ENCODE results near the gene OR4C5.
"Not testable (repeated sequence)": the region's sequence is repeated elsewhere in the genome, so short reads cannot be mapped to it uniquely, and the experiment has no call there.

OR4C5 gene

DNA sequence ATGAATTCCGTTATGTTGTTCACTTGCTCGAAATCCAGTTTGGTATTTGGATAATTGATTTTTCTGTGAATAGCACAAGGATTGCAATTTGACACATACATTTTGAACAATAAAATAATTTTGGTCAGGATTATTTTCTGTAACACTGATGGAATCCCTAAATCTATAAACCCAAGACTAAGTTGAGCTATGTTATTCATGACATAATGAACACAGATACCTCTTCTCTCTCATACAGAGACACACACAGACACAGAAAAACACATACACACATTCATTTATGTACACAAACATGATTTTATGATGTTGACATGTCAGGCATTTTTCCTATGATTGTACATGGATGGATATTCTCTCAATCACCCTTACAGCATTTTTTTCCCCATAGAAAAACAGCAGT is at the start of gene OR4C5:
TSS of gene OR4C5 (minus strand) at position 101 of the 400 bp plus-strand sequence. CDS start at position 101, 0 bp downstream.
- no peak for FAIRE-seq

DNA sequence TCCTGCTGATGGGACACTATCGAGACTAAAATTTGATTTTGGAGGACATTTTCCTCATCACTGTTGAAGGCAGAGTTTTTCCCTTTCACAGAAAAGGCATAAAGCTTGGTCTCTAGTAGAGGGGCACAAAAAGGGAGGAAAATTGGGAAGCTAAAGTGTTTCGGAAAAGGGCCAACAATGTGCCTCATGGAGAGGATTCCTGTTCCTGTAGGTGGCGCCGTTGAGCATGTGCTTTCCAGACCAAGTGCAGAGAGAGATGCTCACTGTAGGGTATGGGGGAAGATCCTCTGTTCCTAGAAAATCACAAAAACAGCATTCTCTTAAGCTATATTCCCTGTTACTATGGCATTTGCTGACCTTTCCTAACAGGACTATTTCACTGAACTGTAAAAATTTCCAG is 18.4 kb upstream of the OR4C5 start:
- FAIRE-seq = no peak

DNA sequence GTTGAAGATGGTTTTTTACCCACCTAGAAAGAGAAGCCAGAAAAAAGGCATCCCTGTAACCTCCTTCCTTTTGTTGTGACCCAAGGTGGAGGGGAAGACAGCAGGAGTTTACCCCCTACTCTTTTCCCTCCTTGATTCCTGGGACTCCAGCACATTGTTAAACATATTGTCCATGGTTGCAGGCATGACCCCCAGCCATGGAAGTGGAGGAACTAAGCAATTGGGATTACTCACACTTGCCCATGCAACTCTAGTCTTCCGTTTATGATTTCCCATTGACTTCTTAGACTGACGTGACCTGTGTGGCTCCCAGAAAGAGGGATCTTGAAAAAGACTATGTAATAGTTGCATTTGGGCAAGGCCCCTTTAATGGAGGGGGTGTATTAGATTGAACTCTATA is 17.9 kb upstream of the OR4C5 start:
- FAIRE-seq = not testable (repeated sequence)

DNA sequence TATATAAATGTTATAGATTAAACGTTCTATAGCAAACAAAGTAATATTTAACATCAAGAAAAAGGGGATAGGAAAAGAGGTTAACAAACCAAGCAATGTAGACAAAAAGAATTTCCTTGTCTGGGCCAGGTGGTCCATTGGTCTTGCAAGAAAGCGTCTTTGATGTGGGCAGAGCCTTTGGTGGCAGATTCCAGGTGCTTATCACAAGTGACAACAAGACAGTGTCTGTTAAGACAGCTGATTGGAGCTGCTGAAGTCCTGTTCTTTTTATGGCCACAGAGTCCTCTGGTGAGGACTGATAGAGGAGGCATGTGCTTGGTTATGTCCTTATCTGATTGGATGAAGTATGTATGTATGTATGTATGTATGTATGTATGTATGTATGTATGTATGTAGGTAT is 5.0 kb downstream of the OR4C5 start:
- not testable (repeated sequence) for FAIRE-seq

- no peak for FAIRE-seq
Measured at GRCh38 chr11:48354677-48355076, 11.6 kb downstream of the OR4C5 start.

- FAIRE-seq = no peak
Measured at GRCh38 chr11:48354013-48354412, 12.3 kb downstream of the OR4C5 start.

- not testable (repeated sequence) for FAIRE-seq
Measured at GRCh38 chr11:48346286-48346685, 20.0 kb downstream of the OR4C5 start.

GRCh38 chr11:48342505-48342904 is 23.8 kb downstream of the OR4C5 start:
- not testable (repeated sequence) for FAIRE-seq

GRCh38 chr11:48341466-48341865 is 24.8 kb downstream of the OR4C5 start:
- no peak for FAIRE-seq

DNA sequence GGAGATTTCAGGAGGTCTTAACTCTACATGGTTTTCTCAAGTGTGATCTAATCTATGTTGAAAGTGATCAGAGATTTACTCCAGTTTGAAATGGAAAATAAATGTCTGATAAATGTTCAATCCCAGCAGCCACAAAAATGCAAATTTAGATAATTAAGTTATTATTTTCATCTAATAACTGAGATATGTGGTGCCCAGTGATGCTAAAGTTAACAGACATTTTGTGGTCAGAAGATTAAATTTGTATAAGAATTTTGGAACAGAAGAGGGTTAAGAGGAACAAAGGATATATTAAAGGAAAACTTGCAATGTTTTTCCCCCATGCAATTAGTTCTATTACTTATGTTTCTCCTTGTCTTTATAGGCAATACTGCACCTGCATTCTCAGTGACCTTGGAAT is 41.6 kb downstream of the OR4C5 start, which contains the start of gene OR4C3:
TSS of gene OR4C3 (plus strand) at position 301 of the 400 bp plus-strand sequence. CDS start 102 bp downstream, outside the sequence.
- not testable (repeated sequence) for FAIRE-seq

DNA sequence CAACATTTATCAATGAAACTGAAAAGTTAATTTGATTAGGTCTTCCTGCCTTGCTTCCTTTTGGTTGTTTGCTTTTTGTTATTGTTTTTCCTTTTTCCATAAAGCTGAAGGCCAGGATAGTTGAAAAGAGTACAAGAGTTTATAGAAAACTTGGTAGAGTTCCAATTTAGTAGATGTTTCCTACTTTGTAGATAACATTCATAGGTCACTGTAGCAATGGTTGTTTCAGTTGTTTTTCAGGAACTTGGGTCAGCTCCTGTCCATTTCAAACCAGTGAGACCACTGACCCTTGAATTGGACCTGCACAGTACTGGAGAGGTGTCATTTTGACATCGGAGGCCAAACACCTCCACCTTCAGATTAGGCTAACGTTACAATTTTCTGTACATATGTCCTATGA is 46.5 kb downstream of the OR4C5 start:
- not testable (repeated sequence) for FAIRE-seq

Data from endometrium (tissue), 2 donors.